ENCODE data around the gene TTC33.
"Not testable (repeated sequence)": the region's sequence is repeated elsewhere in the genome, so short reads cannot be mapped to it uniquely, and the experiment has no call there.

DNA sequence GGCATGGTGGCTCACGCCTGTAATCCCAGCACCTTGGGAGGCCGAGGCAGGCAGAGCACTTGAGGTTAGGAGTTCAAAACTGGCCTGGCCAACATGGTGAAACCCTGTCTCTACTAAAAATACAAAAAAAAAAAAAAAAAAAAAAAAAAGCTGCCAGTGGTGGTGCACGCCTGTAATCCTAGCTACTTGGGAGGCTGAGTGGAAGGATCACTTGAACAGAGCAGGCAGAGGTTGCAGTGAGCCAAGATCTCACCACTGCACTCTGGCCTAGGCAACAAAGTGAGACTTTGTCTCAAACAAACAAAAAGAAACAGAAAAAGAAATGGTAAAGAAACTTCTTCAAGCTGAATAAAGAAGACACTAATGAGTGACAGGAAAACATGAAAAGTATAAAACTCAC, 30.9 kb upstream of the TTC33 start:
- TF ChIP-seq, protein P1, sequence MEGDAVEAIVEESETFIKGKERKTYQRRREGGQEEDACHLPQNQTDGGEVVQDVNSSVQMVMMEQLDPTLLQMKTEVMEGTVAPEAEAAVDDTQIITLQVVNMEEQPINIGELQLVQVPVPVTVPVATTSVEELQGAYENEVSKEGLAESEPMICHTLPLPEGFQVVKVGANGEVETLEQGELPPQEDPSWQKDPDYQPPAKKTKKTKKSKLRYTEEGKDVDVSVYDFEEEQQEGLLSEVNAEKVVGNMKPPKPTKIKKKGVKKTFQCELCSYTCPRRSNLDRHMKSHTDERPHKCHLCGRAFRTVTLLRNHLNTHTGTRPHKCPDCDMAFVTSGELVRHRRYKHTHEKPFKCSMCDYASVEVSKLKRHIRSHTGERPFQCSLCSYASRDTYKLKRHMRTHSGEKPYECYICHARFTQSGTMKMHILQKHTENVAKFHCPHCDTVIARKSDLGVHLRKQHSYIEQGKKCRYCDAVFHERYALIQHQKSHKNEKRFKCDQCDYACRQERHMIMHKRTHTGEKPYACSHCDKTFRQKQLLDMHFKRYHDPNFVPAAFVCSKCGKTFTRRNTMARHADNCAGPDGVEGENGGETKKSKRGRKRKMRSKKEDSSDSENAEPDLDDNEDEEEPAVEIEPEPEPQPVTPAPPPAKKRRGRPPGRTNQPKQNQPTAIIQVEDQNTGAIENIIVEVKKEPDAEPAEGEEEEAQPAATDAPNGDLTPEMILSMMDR (IDR thresholded peaks at IDR 0.05) = not testable (repeated sequence)
- TF ChIP-seq EZH2phosphoT487, EZH2 (IDR thresholded peaks at IDR 0.05): not testable (repeated sequence)
